PC-3 (cell line): Measurements from ENCODE around the gene TBXA2R. TPM values are rescaled to one million over a fixed set of nuclear protein-coding genes. Genes with fewer than 3 reads are reported as not detected.

Source experiments
- ATAC-seq: fragments of 200-7000 bp; cut with Tn5 transposase; 2 replicates; pipeline ENCODE4 v1.9.1; 2020; ENCODE audit warnings: mild to moderate bottlenecking, moderate library complexity
- BruUV-seq: library from RNA; stranded (reverse); fragments of 400-500 nt; replicated peaks from 2 replicates; lab custom pipeline; 2021; lab: Mats Ljungman, UMichigan
- CTCF ChIA-PET: fragments of 300-600 bp; sonication (Branson Sonifier 250); formaldehyde crosslinking; loops from one replicate; lab custom pipeline; 2022; ENCODE audit warnings: antibody characterized with exemption; lab: Charles Lee
- POLR2A ChIA-PET: fragments of 300-600 bp; sonication (Branson Sonifier 250); formaldehyde crosslinking; loops from one replicate; lab custom pipeline; 2022; ENCODE audit warnings: antibody characterized with exemption; ENCODE audit not compliant: unreplicated experiment; lab: Charles Lee
- DNase-seq: peaks from one replicate; pipeline ENCODE4 v3.0.0-alpha.2; 2015
- H2AFZ ChIP-seq: fragments of 300-600 bp; sonication (generic); 2 replicates; pipeline ENCODE4 v1.6.0; 2016; ENCODE audit warnings: antibody characterized with exemption, low read length
- H3F3A ChIP-seq: fragments of 300-600 bp; sonication (generic); one replicate; pipeline ENCODE4 v1.6.0; 2017; ENCODE audit warnings: antibody characterized with exemption, low read length, control low read depth, mild to moderate bottlenecking; ENCODE audit not compliant: unreplicated experiment
- H3K27ac ChIP-seq: fragments of 300-600 bp; sonication (generic); 2 replicates; pipeline ENCODE4 v1.5.1; 2016; ENCODE audit warnings: mild to moderate bottlenecking, low read length
- H3K27me3 ChIP-seq: fragments of 300-600 bp; sonication (generic); 2 replicates; pipeline ENCODE4 v1.6.1; 2016; ENCODE audit warnings: low read length, mixed read lengths
- H3K36me3 ChIP-seq: fragments of 300-600 bp; sonication (generic); 2 replicates; pipeline ENCODE4 v1.6.1; 2016; ENCODE audit warnings: low read depth, mixed run types, low read length, mixed read lengths
- H3K4me1 ChIP-seq: fragments of 300-600 bp; sonication (generic); 2 replicates; pipeline ENCODE4 v1.5.1; 2016; ENCODE audit warnings: low read length; ENCODE audit not compliant: insufficient read depth
- H3K4me2 ChIP-seq: fragments of 300-600 bp; sonication (generic); 2 replicates; pipeline ENCODE4 v1.6.0; 2016; ENCODE audit warnings: low read length
- H3K4me3 ChIP-seq: fragments of 300-600 bp; sonication (generic); 2 replicates; pipeline ENCODE4 v1.5.1; 2016; ENCODE audit warnings: mild to moderate bottlenecking, low read length, mixed read lengths
- H3K79me2 ChIP-seq: fragments of 300-600 bp; sonication (generic); 2 replicates; pipeline ENCODE4 v1.6.1; 2017; ENCODE audit warnings: low read length, mixed read lengths
- H3K9ac ChIP-seq: fragments of 300-600 bp; sonication (generic); 2 replicates; pipeline ENCODE4 v1.6.0; 2016; ENCODE audit warnings: mild to moderate bottlenecking, low read length
- H3K9me2 ChIP-seq: fragments of 300-600 bp; sonication (generic); replicated peaks from 2 replicates; pipeline ENCODE4 v1.6.1; 2016; ENCODE audit warnings: mixed run types, low read length, mixed read lengths
- H3K9me3 ChIP-seq: fragments of 300-600 bp; sonication (generic); 2 replicates; pipeline ENCODE4 v1.6.1; 2016; ENCODE audit warnings: low read length, mixed read lengths
- H4K20me1 ChIP-seq: fragments of 300-600 bp; sonication (generic); 2 replicates; pipeline ENCODE4 v1.6.1; 2016; ENCODE audit warnings: low read length, mixed read lengths
- EZH2 ChIP-seq: fragments of 300-600 bp; sonication (generic); IDR thresholded peaks from one replicate; pipeline ENCODE4 v1.6.1; 2017; ENCODE audit warnings: antibody characterized with exemption, mild to moderate bottlenecking, low read length; ENCODE audit not compliant: unreplicated experiment
- EZH2phosphoT487 ChIP-seq: fragments of 300-600 bp; sonication (generic); IDR thresholded peaks from 2 replicates; pipeline ENCODE4 v1.6.1; 2018; ENCODE audit warnings: mild to moderate bottlenecking, antibody characterized with exemption, low read length, borderline replicate concordance
- intact Hi-C: fragments of 100-400 bp; cut with micrococcal nuclease; formaldehyde crosslinking; loops from 2 replicates; pipeline ENCODE4 v1.9.0; 2023
- total RNA-seq: library from RNA; depleted of rRNA; stranded (reverse); fragments of >200 nt; gene quantifications from 2 replicates; pipeline ENCODE4 v1.2.3, GENCODE V29; 2014
- TF ChIP-seq, protein P1 (sequence below): fragments of 300-600 bp; sonication (generic); conservative IDR thresholded peaks from 2 replicates; pipeline ENCODE4 v1.5.1; 2017; ENCODE audit warnings: antibody characterized with exemption, low read depth, mild to moderate bottlenecking, low read length

TBXA2R gene
- total RNA-seq, 1 experiment from 2014 or later: 0.77 TPM

DNA sequence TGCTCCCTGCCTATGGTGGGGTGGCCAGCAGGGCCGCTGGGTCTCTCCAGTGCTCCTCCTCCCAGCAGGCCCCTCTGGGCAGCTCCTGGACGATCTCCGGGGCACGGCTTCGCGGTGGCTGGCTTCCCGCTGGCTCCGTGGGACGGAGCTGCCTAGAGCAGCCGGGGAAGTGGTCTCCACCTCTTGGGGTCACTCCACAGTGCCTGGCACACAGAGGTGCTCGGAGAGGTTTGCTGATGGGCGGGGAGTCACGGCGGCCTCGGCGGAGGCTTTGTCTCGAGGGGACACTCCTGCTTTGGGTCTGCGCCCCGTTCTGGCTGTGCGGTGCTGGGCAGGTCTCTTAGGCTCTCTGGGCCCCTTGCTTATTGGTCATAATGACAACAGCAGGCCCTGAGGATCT is 29.8 kb upstream of the TBXA2R start:
- Histone ChIP-seq H3F3A (no peaks in the 10 kb centered on the region), H3K27ac (no peak overlapping the region), H3K79me2 (no peaks in the 10 kb centered on the region), H3K9me3 (no peaks in the 10 kb centered on the region), H3K9me2 (no peaks in the 10 kb centered on the region), H3K27me3 (no peaks in the 10 kb centered on the region), H4K20me1 (no peaks in the 10 kb centered on the region), H3K9ac (no peak overlapping the region), H3K4me1 (no peaks in the 10 kb centered on the region), H2AFZ (no peak overlapping the region), H3K36me3 (no peaks in the 10 kb centered on the region), H3K4me3 (no peak overlapping the region), H3K4me2 (no peak overlapping the region)
- BruUV-seq: no TSS peak
- DNase-seq (no peak), ATAC-seq (no peak)
- intact Hi-C loops: no loop called here
- ChIA-PET POLR2A (interaction anchor here (0.6 kb wide), 1 partner anchor 11 kb away, joined by 3 read pairs; no protein-coding TSS in a partner anchor), CTCF (no interaction called here)
- TF ChIP-seq EZH2 (no peak), EZH2phosphoT487 (no peak)
- TF ChIP-seq, protein P1, sequence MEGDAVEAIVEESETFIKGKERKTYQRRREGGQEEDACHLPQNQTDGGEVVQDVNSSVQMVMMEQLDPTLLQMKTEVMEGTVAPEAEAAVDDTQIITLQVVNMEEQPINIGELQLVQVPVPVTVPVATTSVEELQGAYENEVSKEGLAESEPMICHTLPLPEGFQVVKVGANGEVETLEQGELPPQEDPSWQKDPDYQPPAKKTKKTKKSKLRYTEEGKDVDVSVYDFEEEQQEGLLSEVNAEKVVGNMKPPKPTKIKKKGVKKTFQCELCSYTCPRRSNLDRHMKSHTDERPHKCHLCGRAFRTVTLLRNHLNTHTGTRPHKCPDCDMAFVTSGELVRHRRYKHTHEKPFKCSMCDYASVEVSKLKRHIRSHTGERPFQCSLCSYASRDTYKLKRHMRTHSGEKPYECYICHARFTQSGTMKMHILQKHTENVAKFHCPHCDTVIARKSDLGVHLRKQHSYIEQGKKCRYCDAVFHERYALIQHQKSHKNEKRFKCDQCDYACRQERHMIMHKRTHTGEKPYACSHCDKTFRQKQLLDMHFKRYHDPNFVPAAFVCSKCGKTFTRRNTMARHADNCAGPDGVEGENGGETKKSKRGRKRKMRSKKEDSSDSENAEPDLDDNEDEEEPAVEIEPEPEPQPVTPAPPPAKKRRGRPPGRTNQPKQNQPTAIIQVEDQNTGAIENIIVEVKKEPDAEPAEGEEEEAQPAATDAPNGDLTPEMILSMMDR: no peak

DNA sequence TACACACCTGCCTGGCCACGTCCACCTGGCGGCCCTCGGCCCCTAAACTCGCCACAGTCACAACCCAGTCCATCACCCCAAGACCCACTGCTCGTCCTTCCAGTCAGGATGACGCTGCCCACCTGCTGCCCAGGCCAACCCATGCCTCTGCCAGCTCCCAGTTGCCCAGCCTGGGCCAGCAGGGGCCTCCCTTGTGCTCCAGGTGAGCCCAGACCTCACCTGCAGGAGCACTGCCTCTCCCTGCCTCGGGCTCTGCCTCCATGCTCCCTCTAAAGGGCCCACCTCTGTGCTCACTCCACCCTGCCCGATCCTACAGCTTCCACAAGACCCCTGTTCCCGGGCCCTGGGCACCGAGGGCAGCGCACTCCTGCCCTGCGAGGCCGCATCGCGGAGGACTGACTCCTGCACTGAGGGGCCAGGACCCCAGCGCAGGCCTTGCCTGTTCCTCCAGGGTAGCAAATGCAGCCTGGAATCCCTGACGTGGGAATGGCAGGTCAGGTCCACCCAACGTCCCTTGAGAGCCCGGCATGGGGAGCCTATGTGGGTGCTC is 27.9 kb upstream of the TBXA2R start:
- Histone ChIP-seq H3K9me3 (no peaks in the 10 kb centered on the region), H4K20me1 (no peaks in the 10 kb centered on the region), H3F3A (no peaks in the 10 kb centered on the region), H3K9me2 (no peaks in the 10 kb centered on the region), H3K4me2 (no peak overlapping the region), H3K79me2 (no peaks in the 10 kb centered on the region), H3K4me3 (no peak overlapping the region), H3K27me3 (no peaks in the 10 kb centered on the region), H3K36me3 (no peaks in the 10 kb centered on the region), H2AFZ (no peak overlapping the region), H3K4me1 (no peaks in the 10 kb centered on the region), H3K9ac (no peak overlapping the region), H3K27ac (no peak overlapping the region)
- DNase-seq (no peak), ATAC-seq (no peak)
- POLR2A ChIA-PET: no interaction called here
- intact Hi-C loops: no loop called here
- TF ChIP-seq EZH2 (no peak), EZH2phosphoT487 (no peak)
- TF ChIP-seq, protein P1: no peak
- CTCF ChIA-PET: no interaction called here
- BruUV-seq: no TSS peak

DNA sequence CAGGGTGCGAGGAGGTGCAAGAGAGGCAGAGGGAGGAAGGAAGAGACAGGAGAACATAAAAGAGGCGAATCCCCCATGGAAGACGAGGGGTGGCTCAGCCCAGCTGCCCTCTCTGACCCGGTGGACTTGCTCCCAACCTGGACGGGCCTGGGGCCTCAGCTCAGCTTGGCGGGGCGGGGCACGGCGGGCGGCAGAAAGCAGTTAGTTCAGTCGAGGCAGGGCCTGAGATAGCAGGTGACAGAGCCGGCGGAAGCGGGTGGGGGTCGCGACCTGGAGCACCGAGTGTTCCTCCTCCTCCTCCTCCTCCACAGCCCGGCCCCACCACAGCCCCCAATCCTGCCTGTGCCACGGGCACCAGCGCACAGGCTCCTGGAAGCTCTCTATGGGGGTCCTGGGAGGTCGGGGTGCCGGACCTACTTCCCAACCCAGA is 26.9 kb upstream of the TBXA2R start:
- POLR2A ChIA-PET: no interaction called here
- no peak overlapping the region for H3K27ac ChIP-seq
- DNase-seq: no peak
- no peaks in the 10 kb centered on the region for H3K4me1 ChIP-seq
- no peaks in the 10 kb centered on the region for H4K20me1 ChIP-seq
- H3K27me3 ChIP-seq: no peaks in the 10 kb centered on the region
- H3K9me2 ChIP-seq: no peaks in the 10 kb centered on the region
- H2AFZ ChIP-seq: no peak overlapping the region
- TF ChIP-seq EZH2 (no peak), EZH2phosphoT487 (no peak)
- TF ChIP-seq, protein P1: no peak
- no peak for ATAC-seq
- no peak overlapping the region for H3K4me3 ChIP-seq
- H3K36me3 ChIP-seq: no peaks in the 10 kb centered on the region
- H3K9me3 ChIP-seq: no peaks in the 10 kb centered on the region
- no peak overlapping the region for H3K4me2 ChIP-seq
- BruUV-seq: no TSS peak
- H3K9ac ChIP-seq: no peak overlapping the region
- CTCF ChIA-PET: no interaction called here
- no peaks in the 10 kb centered on the region for H3K79me2 ChIP-seq
- intact Hi-C loops: no loop called here
- H3F3A ChIP-seq: no peaks in the 10 kb centered on the region
